Testis (tissue), 3 donors: ENCODE data around the gene CARF. TPM values are rescaled to one million over a fixed set of nuclear protein-coding genes. Genes with fewer than 3 reads are reported as not detected.

ENCODE experiments used
- DNase-seq: peaks from one replicate; pipeline ENCODE4 v3.0.0-alpha.2; 2019
- H3K27ac ChIP-seq, 2 donors: fragments of 200-600 bp; sonication (generic); one replicate each; pipeline ENCODE4 v1.5.1; 2019
- H3K27me3 ChIP-seq: fragments of 200-600 bp; sonication (generic); one replicate; pipeline ENCODE4 v1.5.1; 2019
- H3K36me3 ChIP-seq: fragments of 200-600 bp; sonication (generic); one replicate; pipeline ENCODE4 v1.5.1; 2017; ENCODE audit warnings: low read depth; ENCODE audit errors: missing control alignments
- H3K4me1 ChIP-seq: fragments of 200-600 bp; sonication (generic); one replicate; pipeline ENCODE4 v1.5.1; 2019
- H3K4me3 ChIP-seq, 2 donors: fragments of 200-600 bp; sonication (generic); one replicate each; pipeline ENCODE4 v1.5.1; 2017 to 2019
- H3K9me3 ChIP-seq: fragments of 200-600 bp; sonication (generic); one replicate; pipeline ENCODE4 v1.5.1; 2017
- CTCF ChIP-seq, 3 experiments: fragments of 450-650 bp in 2 of 3; fragments of 200-600 bp in 1 of 3; sonication (generic) in 1 of 3; IDR thresholded peaks; one replicate each; pipeline ENCODE4 v1.5.1; 2016 to 2019; ENCODE audit warnings: antibody characterized with exemption in 3 of 3, mild to moderate bottlenecking in 2 of 3, moderate library complexity in 1 of 3
- POLR2A ChIP-seq: fragments of 450-650 bp; IDR thresholded peaks from one replicate; pipeline ENCODE4 v1.6.1; 2017; ENCODE audit warnings: antibody characterized with exemption, mild to moderate bottlenecking, moderate library complexity
- WGBS, 2 donors: methylation state at CpG; one replicate each; pipeline ENCODE4 v1.1.5; 2018; 5-methylcytosine and 5-hydroxymethylcytosine counted together
- intact Hi-C: fragments of 100-400 bp; cut with DNase I; formaldehyde crosslinking; loops from one replicate; pipeline ENCODE4 v1.15.1; 2023; ENCODE audit warnings: low total_unique reads
- polyA plus RNA-seq: library from polyadenylated mRNA; stranded (reverse); fragments of 350-450 nt; fragmentation: Illumina TruSeq; extraction: RNeasy Lipid Tissue Mini Kit (QIAGEN cat#74804); gene quantifications from one replicate; pipeline ENCODE4 v1.2.3, GENCODE V29; 2014; ENCODE audit warnings: low read depth, low replicate concordance; ENCODE audit not compliant: insufficient read depth
- small RNA-seq, 2 donors: library from RNA; depleted of rRNA; stranded (forward); fragments of <200 nt; gene quantifications; one replicate each; pipeline ENCODE3, GENCODE V24; 2016
- total RNA-seq, 2 donors: library from RNA; depleted of rRNA; stranded (reverse); fragments of >200 nt; gene quantifications; one replicate each; pipeline ENCODE4 v1.2.3, GENCODE V29; 2016

Gene CARF
- total and polyA plus RNA-seq, 3 donors from 2014 or later: 24.2 to 43.8 (median 37.9) TPM

DNA sequence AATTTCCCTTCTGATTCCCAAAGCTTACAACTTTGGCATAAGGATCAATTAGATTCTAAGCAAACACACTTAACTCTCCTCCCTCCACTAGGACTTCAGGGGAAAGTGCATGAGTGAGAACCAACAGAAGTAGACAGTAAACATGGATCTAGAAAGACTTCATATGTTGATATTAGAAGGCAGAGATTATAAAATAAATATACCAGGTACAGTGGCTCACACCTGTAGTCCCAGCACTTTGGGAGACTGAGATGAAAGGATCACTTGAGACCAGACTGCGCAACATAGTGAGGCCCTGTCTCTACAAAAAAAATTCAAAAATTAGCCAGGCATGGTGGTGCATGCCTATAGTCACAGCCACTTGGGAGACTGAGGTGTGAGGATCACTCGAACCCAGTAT, 118.5 kb downstream of the CARF start:
- DNase-seq: no peak
- no peak for TF ChIP-seq CTCF (IDR thresholded peaks at IDR 0.05)
- no peak for TF ChIP-seq POLR2A
- 88 to 96% methylated on average over 2 of the region's 2 CpGs for WGBS, 2 donors
- no peak overlapping the region for H3K4me3 ChIP-seq
- H3K27ac ChIP-seq: no peak overlapping the region
- no peaks in the 10 kb centered on the region for H3K4me1 ChIP-seq
- no peaks in the 10 kb centered on the region for H3K27me3 ChIP-seq
- no peaks in the 10 kb centered on the region for H3K9me3 ChIP-seq
- no peaks in the 10 kb centered on the region for H3K36me3 ChIP-seq
- intact Hi-C loops: no loop called here

- no peak for DNase-seq
- 86 to 94% methylated on average over 5 of the region's 5 CpGs for WGBS, 2 donors
- Histone ChIP-seq H3K4me3 (no peak overlapping the region), H3K27me3 (no peaks in the 10 kb centered on the region), H3K4me1 (no peaks in the 10 kb centered on the region), H3K9me3 (no peaks in the 10 kb centered on the region), H3K27ac (no peak overlapping the region), H3K36me3 (no peaks in the 10 kb centered on the region)
- no peak for TF ChIP-seq CTCF (IDR thresholded peaks at IDR 0.05)
- TF ChIP-seq POLR2A: no peak
- intact Hi-C loops: no loop called here
These were observed 118.9 kb downstream of the CARF start for GRCh38 chr2:203030991-203031390.

DNA sequence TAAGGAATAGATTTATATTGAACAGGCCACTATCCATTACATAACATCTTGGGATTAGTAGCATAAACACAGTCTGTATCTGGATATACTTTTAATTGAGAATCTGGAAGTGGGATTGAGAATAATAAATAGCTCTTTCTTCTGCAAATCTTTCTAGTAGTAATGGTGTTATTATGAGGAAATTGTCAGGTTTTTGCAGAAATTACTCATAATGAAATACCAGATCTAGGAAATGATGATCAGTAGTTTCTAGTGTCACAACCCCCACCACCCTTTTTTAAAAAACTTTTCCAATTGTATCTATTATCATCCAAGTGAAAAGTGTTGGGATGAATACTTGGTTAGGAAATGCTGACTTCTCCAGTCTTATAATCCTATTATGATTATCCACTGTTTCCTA, 121.3 kb downstream of the CARF start:
- intact Hi-C loops: no loop called here
- H3K9me3 ChIP-seq: no peaks in the 10 kb centered on the region
- TF ChIP-seq POLR2A (no peak), CTCF (IDR thresholded peaks at IDR 0.05) (no peak)
- DNase-seq: no peak
- H3K27ac ChIP-seq: no peak overlapping the region
- H3K4me1 ChIP-seq: no peaks in the 10 kb centered on the region
- H3K36me3 ChIP-seq: no peaks in the 10 kb centered on the region
- H3K27me3 ChIP-seq: no peaks in the 10 kb centered on the region
- H3K4me3 ChIP-seq: no peak overlapping the region

DNA sequence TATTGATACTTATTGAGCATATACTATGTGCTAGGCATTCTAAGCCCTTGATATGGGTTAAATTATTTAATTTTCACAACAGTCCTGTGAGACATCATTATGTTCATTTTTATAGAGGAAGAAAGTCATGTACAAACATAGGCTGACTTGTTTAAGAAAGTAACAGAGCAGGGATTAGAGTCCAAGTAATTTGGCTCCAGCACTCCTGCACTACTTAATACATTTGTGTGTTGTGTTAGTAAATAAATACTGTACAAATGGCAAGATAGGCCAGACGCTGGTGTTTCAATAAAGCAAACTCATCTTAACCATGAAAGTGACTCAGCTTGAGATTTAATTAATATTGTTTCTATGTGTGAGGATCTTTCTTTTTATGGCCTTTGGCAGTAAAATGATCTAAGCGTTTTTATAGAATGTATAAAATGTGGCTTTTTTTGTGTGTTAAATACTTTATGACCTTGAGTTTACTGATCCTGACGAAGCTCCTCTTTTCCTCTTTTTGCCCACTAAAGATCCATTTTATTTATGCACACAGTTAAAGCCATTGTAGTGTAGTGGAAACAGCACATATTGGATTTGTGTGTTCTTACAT, 123.9 kb downstream of the CARF start:
- DNase-seq: no peak
- Histone ChIP-seq H3K27ac (no peak overlapping the region), H3K4me1 (no peaks in the 10 kb centered on the region), H3K4me3 (no peak overlapping the region), H3K9me3 (no peaks in the 10 kb centered on the region), H3K27me3 (no peaks in the 10 kb centered on the region), H3K36me3 (no peaks in the 10 kb centered on the region)
- intact Hi-C loops: no loop called here
- TF ChIP-seq POLR2A: no peak
- TF ChIP-seq CTCF (IDR thresholded peaks at IDR 0.05): no peak
- WGBS, 2 donors: 38 to 44% methylated on average over 3 of the region's 3 CpGs

Small RNA genes lying within 50 kb of the gene (small RNA-seq; reads per million reads assigned to genes)
- gene AC010900.2: 0 reads per million in 2 donors

Other genes with a start within 250 kb of the CARF start
- gene ICA1L, start 40.5 kb upstream of the CARF start, total RNA-seq: 10 to 100 TPM; 36.0 to 41.8 TPM
- 18.9 TPM for gene ICA1L, start 40.5 kb upstream of the CARF start, polyA plus RNA-seq
- 10 to 100 TPM; 17.1 to 17.2 TPM for gene WDR12, start 602 bp upstream of the CARF start, total RNA-seq
- 64.7 TPM for gene WDR12, start 602 bp upstream of the CARF start, polyA plus RNA-seq
- gene NBEAL1, start 102.6 kb downstream of the CARF start, total RNA-seq: 10 to 100 TPM; 37.0 to 43.0 TPM
- 7.6 TPM for gene NBEAL1, start 102.6 kb downstream of the CARF start, polyA plus RNA-seq